Astrocyte of the cerebellum (primary cell): ENCODE measurements around the gene CLASP1.
"Not testable (repeated sequence)": the region's sequence is repeated elsewhere in the genome, so short reads cannot be mapped to it uniquely, and the experiment has no call there.

Experiments
- DNase-seq: peaks from one replicate; pipeline ENCODE4 v3.0.0-alpha.2; 2011; ENCODE audit warnings: low read depth
- H3K4me3 ChIP-seq: 2 replicates; pipeline ENCODE4 v1.5.1; 2011; ENCODE audit warnings: mild to moderate bottlenecking, low read depth, low read length, moderate library complexity
- in situ Hi-C: cut with HindIII; loops from 2 replicates; pipeline ENCODE4 v1.10.0; 2017; ENCODE audit warnings: low sequenced_read_pairs
- TF ChIP-seq, protein P1 (sequence below): IDR thresholded peaks from 2 replicates; pipeline ENCODE4 v1.5.1; 2012; ENCODE audit warnings: low read length, low read depth, moderate library complexity, mild to moderate bottlenecking; ENCODE audit errors: missing control alignments

The CLASP1 gene

DNA sequence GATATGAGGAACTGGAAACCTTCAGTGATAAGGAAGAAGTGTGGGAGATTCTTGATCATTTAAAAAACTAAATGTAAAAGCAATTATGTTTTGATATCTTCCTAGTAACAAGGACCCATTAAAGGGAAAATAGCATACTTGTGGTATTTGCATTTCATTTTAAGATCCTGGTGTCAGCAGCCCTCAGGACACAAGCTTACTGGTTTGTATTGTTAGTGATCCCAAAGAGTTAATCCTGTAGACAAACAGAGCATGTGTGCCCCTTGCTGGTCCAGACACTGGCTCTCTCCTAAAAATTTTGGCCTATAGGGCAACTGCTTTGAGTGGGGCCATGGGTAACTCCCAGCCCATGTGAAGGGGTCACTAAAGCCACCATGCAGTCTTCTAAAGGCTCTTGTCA is 263.2 kb downstream of the CLASP1 start:
- TF ChIP-seq, protein P1, sequence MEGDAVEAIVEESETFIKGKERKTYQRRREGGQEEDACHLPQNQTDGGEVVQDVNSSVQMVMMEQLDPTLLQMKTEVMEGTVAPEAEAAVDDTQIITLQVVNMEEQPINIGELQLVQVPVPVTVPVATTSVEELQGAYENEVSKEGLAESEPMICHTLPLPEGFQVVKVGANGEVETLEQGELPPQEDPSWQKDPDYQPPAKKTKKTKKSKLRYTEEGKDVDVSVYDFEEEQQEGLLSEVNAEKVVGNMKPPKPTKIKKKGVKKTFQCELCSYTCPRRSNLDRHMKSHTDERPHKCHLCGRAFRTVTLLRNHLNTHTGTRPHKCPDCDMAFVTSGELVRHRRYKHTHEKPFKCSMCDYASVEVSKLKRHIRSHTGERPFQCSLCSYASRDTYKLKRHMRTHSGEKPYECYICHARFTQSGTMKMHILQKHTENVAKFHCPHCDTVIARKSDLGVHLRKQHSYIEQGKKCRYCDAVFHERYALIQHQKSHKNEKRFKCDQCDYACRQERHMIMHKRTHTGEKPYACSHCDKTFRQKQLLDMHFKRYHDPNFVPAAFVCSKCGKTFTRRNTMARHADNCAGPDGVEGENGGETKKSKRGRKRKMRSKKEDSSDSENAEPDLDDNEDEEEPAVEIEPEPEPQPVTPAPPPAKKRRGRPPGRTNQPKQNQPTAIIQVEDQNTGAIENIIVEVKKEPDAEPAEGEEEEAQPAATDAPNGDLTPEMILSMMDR, result no peak
- in situ Hi-C loops, result loop anchor here (25.0 kb wide), 1 partner anchor 326 kb away; no protein-coding TSS in a partner anchor
- no peak for DNase-seq
- no peak overlapping the region for H3K4me3 ChIP-seq

DNA sequence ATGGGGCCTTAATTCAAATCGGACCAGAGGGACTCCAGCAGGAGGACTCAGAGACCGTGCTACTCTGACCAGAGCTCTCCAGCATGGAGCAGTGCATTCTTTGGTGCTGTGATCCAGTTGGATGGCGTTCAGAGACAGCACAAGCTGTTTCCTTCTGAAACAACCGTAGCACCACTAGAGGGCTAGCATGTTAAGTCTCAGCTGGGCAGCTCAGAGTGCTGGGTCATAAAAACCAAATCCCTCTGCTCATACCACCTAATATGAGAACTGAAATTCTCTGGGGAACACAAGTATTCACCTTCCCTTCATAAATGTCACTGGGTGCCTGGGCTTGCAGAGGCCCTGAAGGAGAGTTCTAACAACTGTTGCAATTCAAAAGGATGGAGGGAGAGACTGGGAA is 266.5 kb downstream of the CLASP1 start:
- in situ Hi-C loops, result loop anchor here (25.0 kb wide), 1 partner anchor 330 kb away; no protein-coding TSS in a partner anchor
- TF ChIP-seq, protein P1, result peak; percentile 34
- no peak for DNase-seq
- H3K4me3 ChIP-seq, result no peak overlapping the region

DNA sequence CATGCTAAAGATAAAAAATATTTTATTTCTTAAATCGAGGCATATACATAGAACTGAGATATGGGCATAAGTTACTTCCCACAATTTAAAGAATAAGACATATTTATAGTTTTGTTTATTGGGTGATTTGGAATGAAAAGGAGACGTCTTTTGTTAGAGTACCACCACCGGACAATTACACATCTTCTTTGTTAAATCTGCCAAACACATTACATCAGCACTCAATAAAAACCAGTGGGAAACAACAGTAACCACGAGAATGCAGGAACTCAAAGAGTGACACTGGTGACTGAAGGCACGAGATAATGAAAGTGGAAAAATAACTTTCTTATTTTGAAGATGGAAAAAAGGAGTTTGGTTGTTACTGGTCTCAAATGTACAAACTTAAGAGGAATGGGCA is 271.6 kb downstream of the CLASP1 start:
- H3K4me3 ChIP-seq, result no peak overlapping the region
- no peak for DNase-seq
- TF ChIP-seq, protein P1, result no peak
- in situ Hi-C loops, result loop anchor here (25.0 kb wide), 1 partner anchor 335 kb away; no protein-coding TSS in a partner anchor

DNA sequence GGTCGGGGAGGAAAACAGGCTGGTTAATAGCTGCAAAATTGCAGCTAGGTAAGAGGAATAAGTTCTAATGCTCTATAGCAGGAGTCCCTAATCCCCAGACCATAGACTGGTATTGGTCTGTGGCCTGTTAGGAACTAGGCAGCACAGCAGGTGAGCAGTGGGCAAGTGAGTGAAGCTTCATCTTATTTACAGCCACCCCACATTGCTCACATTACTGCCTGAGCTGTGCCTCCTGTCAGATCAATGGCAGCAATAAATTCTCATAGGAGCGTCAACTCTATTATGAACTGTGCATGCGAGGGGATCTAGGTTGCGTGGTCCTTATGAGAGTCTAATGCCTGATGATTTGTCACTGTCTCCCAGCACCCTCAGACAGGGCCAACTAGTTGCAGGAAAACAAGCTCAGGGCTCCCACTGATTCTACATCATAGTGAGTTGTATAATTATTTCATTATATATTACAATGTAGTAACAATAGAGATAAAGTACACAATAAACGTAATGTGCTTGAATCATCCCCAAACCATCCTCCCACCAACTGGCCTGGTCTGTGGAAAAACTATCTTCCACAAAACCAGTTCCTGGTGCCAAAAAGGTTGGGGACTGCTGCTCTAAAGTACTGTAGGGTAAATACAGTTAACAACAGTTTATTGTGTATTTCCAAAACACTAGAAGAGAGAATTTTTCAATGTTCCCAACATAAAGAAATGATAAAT is 272.6 kb downstream of the CLASP1 start:
- TF ChIP-seq, protein P1, result no peak
- in situ Hi-C loops, result loop anchor here (25.0 kb wide), 1 partner anchor 336 kb away; no protein-coding TSS in a partner anchor
- no peak for DNase-seq
- no peak overlapping the region for H3K4me3 ChIP-seq

DNA sequence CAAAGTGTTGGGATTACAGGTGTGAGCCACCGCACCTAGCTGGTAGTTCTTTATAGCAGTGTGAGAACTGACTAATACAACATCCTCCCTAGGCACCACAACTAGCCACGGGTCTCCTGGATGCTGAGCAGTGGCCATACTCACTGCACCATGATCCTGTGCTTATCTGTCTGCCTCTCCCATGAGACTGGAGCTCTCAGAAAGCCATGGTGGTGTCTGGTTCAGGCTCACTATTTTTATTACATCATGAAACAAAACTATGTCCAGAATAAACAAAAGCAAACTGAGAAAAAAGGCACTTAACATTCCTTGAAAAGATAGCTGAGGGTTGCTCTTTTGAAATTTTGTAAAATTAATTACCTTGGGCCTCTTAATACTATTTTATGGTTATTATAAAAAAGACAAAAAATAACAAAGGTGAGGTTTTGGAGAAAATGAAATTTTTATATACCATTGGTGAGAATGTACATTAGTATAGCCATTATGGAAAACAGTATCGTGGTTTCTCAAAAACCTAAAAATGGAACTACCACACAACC is 273.6 kb downstream of the CLASP1 start:
- TF ChIP-seq, protein P1, result no peak
- H3K4me3 ChIP-seq, result no peak overlapping the region
- DNase-seq, result no peak
- in situ Hi-C loops, result loop anchor here (25.0 kb wide), 1 partner anchor 337 kb away; no protein-coding TSS in a partner anchor

DNA sequence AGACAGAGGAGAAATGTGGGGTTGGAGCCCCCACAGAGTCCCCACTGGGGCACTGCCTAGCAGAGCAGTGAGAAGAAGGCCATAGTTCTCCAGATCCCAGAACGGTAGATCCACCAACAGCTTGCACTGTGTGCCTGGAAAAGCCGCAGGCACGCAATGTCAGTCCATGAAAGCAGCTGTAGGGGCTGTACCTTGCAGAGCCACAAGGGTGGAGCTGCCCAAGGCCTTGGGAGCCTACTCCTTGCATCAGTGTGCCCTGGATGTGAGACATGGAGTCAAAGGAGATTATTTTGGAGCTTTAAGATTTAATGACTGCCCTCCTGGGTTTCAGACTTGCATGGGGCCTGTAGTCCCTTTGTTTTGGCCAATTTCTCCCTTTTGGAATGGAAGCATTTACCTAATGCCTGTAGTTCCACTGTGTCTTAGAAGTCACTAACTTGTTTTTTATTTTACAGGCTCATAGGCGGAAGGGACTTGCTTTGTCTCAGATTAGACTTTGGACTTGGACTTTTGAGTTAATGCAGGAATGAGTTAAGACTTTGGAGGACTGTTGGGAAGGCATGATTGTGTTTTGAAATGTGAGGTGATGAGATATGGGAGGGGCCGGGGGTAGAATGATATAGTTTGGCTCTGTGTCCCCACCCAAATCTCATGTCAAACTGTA is 274.7 kb downstream of the CLASP1 start:
- not testable (repeated sequence) for DNase-seq, H3K4me3 ChIP-seq
- in situ Hi-C loops, result loop anchor here (25.0 kb wide), 1 partner anchor 338 kb away; no protein-coding TSS in a partner anchor

DNA sequence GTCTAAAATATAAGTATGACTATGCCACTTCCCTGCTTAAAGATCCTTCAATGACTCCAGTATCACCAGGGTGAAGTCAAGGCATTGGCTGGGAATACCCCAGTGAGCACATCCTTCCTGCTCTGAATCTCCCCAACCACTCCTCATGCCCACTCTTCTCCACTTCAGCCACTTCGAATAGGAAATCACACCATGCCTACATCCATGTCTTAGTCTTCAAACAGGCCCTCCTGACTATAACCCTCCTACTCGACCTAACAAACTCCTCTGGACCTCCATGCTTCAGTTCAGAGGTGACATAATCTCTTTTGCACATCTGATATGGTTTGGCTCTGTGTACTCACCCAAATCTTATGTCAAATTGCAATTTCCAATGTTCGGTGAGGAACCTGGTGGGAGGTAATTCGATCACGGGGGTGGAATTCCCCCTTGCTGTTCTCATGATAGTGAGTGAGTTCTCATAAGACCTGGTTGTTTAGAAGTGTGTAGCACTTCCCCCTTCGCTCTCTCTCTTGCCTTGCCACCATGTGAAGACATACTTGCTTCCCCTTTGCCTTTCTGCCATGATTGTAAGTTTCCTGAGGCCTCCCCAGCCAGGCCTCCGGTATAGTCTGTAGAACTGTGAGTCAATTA is 276.4 kb downstream of the CLASP1 start:
- TF ChIP-seq, protein P1, result no peak
- DNase-seq, result no peak
- in situ Hi-C loops, result no loop called here
- no peak overlapping the region for H3K4me3 ChIP-seq
